BLaER1 treated with 17β-estradiol and CSF1 and Interleukin-3, amounts not matched to agents 10 nM and 100 nM (cell line): ENCODE measurements around the gene RACK1.

Source experiments
- H3K27ac ChIP-seq, 11 experiments: shearing (Covaris generic); formaldehyde crosslinking; 2 replicates each; pipeline ENCODE4 v1.8.1; 2022
- H3K27me3 ChIP-seq, 11 experiments: shearing (Covaris generic); formaldehyde crosslinking; 2 replicates each; pipeline ENCODE4 v1.8.1; 2022
- H3K36me3 ChIP-seq, 11 experiments: shearing (Covaris generic); formaldehyde crosslinking; 2 replicates each; pipeline ENCODE4 v1.8.1; 2022
- H3K4me1 ChIP-seq, 10 experiments: shearing (Covaris generic); formaldehyde crosslinking; 2 replicates each; pipeline ENCODE4 v1.8.1; 2022
- H3K4me2 ChIP-seq, 11 experiments: shearing (Covaris generic); formaldehyde crosslinking; 2 replicates each; pipeline ENCODE4 v1.8.1; 2022
- H3K4me3 ChIP-seq, 10 experiments: shearing (Covaris generic); formaldehyde crosslinking; 2 replicates each; pipeline ENCODE4 v1.8.1; 2022
- H3K9ac ChIP-seq, 11 experiments: shearing (Covaris generic); formaldehyde crosslinking; 2 replicates each; pipeline ENCODE4 v1.8.1; 2022
- H3K9me3 ChIP-seq, 11 experiments: shearing (Covaris generic); formaldehyde crosslinking; replicated peaks in 1 of 11; 2 replicates each; pipeline ENCODE4 v1.8.1; 2022
- H4K20me1 ChIP-seq, 11 experiments: shearing (Covaris generic); formaldehyde crosslinking; 2 replicates each; pipeline ENCODE4 v1.8.1; 2022
- Cebpa-rat ChIP-seq, 11 experiments: shearing (Covaris generic); IDR thresholded peaks; 2 replicates each; pipeline ENCODE4 v1.8.1; 2022

Gene RACK1

DNA sequence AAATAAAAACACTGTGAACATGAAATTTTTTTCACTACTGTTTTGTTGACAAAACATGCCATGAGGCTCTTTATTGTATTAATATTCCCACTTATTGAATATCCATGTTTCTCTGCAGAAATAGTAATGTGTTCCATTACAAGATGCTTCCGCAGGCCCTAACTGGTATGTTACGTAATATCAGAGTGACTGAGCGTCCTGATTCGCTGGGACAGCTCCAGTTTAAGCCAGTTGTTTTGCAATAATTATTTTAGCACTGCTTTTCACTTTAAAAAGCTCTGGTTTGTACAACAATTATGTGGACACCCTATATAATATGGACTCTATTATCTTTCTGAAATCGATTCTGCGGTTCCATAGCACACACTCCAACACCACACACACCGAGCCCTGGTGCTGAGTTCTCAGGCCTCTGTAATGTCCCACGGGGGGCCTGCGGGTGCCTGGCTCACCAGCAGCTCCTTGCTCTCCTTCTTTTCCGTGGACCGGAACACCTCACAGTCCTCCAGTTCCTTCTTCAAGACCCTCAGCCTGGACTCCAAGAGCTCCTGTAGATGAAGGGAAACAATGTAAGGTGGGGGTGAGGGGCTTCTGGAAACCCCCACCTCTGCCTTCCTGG is 40.5 kb downstream of the RACK1 start:
- Histone ChIP-seq H3K9ac (no peak overlapping the region; a peak in 1 of 22 replicates), H3K27me3 (peaks cover 40 to 78% (median 69%) of the 10 kb centered on the region in 11 experiments), H3K36me3 (no peaks in the 10 kb centered on the region), H3K9me3 (no peaks in the 10 kb centered on the region), H3K4me2 (peak overlapping the region; percentile 95 to 100 (median 99)), H3K4me1 (peaks cover 31 to 66% (median 52%) of the 10 kb centered on the region in 10 experiments), H3K27ac (no peak overlapping the region), H3K4me3 (peak overlapping the region in 8 of 10 experiments; percentile 62 to 75 (median 72); a peak in 9 of 20 replicates), H4K20me1 (peaks cover 0 to 30% (median 19%) of the 10 kb centered on the region in 11 experiments; a peak in 15 of 22 replicates)
- peak in 6 of 11 experiments; percentile 47 to 89 (median 72); a peak in 11 of 22 replicates for TF ChIP-seq Cebpa-rat (IDR thresholded peaks at IDR 0.05)

- Histone ChIP-seq H3K9ac (no peak overlapping the region), H3K4me1 (peaks cover 24 to 67% (median 58%) of the 10 kb centered on the region in 10 experiments), H3K27ac (no peak overlapping the region), H3K36me3 (no peaks in the 10 kb centered on the region), H3K4me2 (0 out of 22 replicates have a peak overlapping the region, but pooled peaks of 3 of the 11 experiments have one; percentile 1 to 9 (median 6)), H3K4me3 (no peak overlapping the region), H3K27me3 (peaks cover 32 to 54% (median 51%) of the 10 kb centered on the region in 11 experiments), H4K20me1 (peaks cover 0 to 24% (median 12%) of the 10 kb centered on the region in 11 experiments; a peak in 14 of 22 replicates), H3K9me3 (no peaks in the 10 kb centered on the region)
- TF ChIP-seq Cebpa-rat (IDR thresholded peaks at IDR 0.05): no peak
Observed at GRCh38 chr5:181200816-181201215, 42.9 kb downstream of the RACK1 start.

GRCh38 chr5:181199881-181200638 is 43.6 kb downstream of the RACK1 start:
- Histone ChIP-seq H3K36me3 (no peaks in the 10 kb centered on the region), H3K9me3 (no peaks in the 10 kb centered on the region), H3K4me2 (0 out of 22 replicates have a peak overlapping the region, but pooled peaks of 3 of the 11 experiments have one; percentile 1 to 9 (median 6)), H3K9ac (no peak overlapping the region), H3K4me1 (peaks cover 18 to 60% (median 50%) of the 10 kb centered on the region in 10 experiments), H3K27ac (no peak overlapping the region), H3K27me3 (peaks cover 24 to 47% (median 44%) of the 10 kb centered on the region in 11 experiments), H4K20me1 (peaks cover 0 to 16% (median 6%) of the 10 kb centered on the region in 11 experiments; a peak in 10 of 22 replicates), H3K4me3 (no peak overlapping the region)
- TF ChIP-seq Cebpa-rat (IDR thresholded peaks at IDR 0.05): no peak

GRCh38 chr5:181198905-181199519 is 44.7 kb downstream of the RACK1 start:
- Histone ChIP-seq H4K20me1 (peaks cover 0 to 15% (median 4%) of the 10 kb centered on the region in 11 experiments; a peak in 5 of 22 replicates), H3K27ac (no peak overlapping the region), H3K4me2 (peak overlapping the region; percentile 32 to 76 (median 60); a peak in 20 of 22 replicates), H3K4me1 (peaks cover 18 to 51% (median 41%) of the 10 kb centered on the region in 10 experiments), H3K27me3 (peaks cover 14 to 36% (median 33%) of the 10 kb centered on the region in 11 experiments), H3K36me3 (no peaks in the 10 kb centered on the region; a peak in 1 of 22 replicates), H3K4me3 (no peak overlapping the region), H3K9me3 (no peaks in the 10 kb centered on the region), H3K9ac (no peak overlapping the region)
- no peak for TF ChIP-seq Cebpa-rat (IDR thresholded peaks at IDR 0.05)

DNA sequence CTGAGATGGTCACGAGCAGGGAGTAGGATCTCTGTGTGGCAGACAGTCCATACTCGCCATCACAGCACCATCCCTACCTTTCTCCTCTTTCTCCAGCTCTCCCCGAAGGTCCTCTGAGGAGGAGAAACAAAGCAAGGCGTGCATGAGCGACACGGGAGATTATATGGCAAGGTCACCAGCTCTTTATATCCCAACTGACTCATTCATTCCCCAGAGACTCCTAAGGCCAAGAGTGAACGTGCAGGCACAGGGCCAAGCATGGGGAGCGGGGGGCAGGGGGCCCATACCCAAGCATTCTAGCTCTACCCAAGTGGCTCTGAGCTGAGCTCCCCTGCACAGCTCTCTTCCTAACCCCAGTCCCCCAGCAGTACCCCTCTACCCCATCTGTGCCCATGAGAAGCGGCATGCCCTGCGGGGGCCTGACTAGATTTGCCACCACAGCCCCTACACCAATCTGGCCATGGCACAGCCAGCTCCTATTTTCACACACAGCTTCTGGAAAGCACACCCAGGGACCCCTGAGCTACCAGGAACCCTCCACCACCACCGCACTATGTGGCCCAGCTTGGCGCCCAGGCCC is 45.5 kb downstream of the RACK1 start:
- H3K27me3 ChIP-seq: peaks cover 6 to 28% (median 25%) of the 10 kb centered on the region in 11 experiments
- peaks cover 19 to 51% (median 41%) of the 10 kb centered on the region in 10 experiments for H3K4me1 ChIP-seq
- H3K9ac ChIP-seq: no peak overlapping the region
- TF ChIP-seq Cebpa-rat (IDR thresholded peaks at IDR 0.05): no peak
- H3K4me2 ChIP-seq: peak overlapping the region in 9 of 11 experiments; percentile 46 to 76 (median 60); a peak in 18 of 22 replicates
- no peaks in the 10 kb centered on the region for H3K9me3 ChIP-seq
- H4K20me1 ChIP-seq: peaks cover 0 to 9% (median 0%) of the 10 kb centered on the region in 11 experiments; a peak in 3 of 22 replicates
- H3K4me3 ChIP-seq: no peak overlapping the region
- no peaks in the 10 kb centered on the region; a peak in 1 of 22 replicates for H3K36me3 ChIP-seq
- H3K27ac ChIP-seq: no peak overlapping the region

DNA sequence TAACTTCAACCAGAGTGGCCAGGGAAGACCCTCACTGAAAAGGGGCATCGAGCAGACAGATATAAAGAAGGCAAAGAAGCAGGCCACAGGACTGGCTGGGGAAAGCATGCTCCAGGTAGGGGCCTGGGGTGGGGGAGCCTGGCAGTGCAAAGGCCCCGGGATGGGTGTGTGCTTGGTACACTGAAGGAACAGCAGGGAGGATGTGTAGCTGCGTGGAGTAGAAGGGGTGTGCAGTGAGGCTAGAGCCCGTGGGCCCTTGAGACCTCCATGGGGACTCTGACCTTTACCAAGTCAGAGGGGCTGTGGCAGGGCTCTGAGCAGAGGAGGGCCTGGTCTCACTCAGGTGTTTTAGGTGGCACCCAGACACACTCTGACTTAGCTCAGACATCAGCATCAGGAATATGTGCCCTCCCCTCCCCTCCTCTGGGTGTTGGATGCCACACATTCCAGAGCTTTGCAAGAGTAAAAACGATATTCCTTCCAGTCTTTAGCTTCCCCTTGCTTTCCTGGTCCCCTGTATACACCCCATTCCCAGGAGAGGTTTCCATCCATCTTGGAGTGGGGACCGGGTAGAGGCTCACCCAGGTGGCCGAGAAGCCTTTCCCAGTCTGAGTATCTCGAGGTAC is 46.3 kb downstream of the RACK1 start:
- Histone ChIP-seq H3K4me3 (no peak overlapping the region), H3K9me3 (no peaks in the 10 kb centered on the region), H3K27ac (no peak overlapping the region), H4K20me1 (peaks cover 0 to 9% (median 0%) of the 10 kb centered on the region in 11 experiments; a peak in 2 of 22 replicates), H3K27me3 (peaks cover 0 to 21% (median 18%) of the 10 kb centered on the region in 11 experiments; a peak in 17 of 22 replicates), H3K4me2 (peak overlapping the region in 9 of 11 experiments; percentile 4 to 76 (median 60); a peak in 16 of 22 replicates), H3K4me1 (peaks cover 27 to 56% (median 46%) of the 10 kb centered on the region in 10 experiments), H3K36me3 (no peaks in the 10 kb centered on the region; a peak in 1 of 22 replicates), H3K9ac (no peak overlapping the region)
- no peak for TF ChIP-seq Cebpa-rat (IDR thresholded peaks at IDR 0.05)

GRCh38 chr5:181195249-181195761 is 48.4 kb downstream of the RACK1 start:
- Histone ChIP-seq H3K27ac (no peak overlapping the region), H3K9me3 (no peaks in the 10 kb centered on the region)

More at GRCh38 chr5:181195249-181195761, 48.4 kb downstream of the RACK1 start:
- no peak overlapping the region for H3K9ac ChIP-seq
- peaks cover 0 to 8% (median 0%) of the 10 kb centered on the region in 11 experiments; a peak in 2 of 22 replicates for H4K20me1 ChIP-seq
- no peaks in the 10 kb centered on the region; a peak in 1 of 22 replicates for H3K36me3 ChIP-seq
- TF ChIP-seq Cebpa-rat (IDR thresholded peaks at IDR 0.05): no peak
- H3K4me3 ChIP-seq: no peak overlapping the region
- H3K27me3 ChIP-seq: peaks cover 0 to under 1% (median 0%) of the 10 kb centered on the region in 11 experiments; a peak in 1 of 22 replicates
- peaks cover 23 to 60% (median 47%) of the 10 kb centered on the region in 10 experiments for H3K4me1 ChIP-seq
- H3K4me2 ChIP-seq: no peak overlapping the region
